ENCODE results near the gene GRIN2A.

DNA sequence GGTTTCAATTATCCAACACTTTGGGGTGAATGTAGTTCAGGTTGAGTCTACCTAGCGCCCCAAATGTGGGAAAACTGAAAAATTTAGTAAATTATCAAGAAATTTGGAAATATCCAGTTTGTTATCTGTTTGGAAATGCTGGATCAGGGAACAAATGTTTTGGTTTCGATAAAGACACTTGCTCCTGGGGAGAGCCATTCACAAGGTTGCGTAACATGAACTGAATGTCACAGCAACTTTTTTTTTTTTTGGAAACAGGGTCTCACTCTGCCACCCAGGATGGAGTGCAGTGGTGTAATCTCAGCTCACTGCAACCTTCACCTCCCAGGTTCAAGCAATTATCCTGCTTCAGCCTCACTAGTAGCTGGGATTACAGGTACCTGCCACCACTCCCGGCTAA is 286.4 kb downstream of the GRIN2A start:
- TF ChIP-seq, protein P1, sequence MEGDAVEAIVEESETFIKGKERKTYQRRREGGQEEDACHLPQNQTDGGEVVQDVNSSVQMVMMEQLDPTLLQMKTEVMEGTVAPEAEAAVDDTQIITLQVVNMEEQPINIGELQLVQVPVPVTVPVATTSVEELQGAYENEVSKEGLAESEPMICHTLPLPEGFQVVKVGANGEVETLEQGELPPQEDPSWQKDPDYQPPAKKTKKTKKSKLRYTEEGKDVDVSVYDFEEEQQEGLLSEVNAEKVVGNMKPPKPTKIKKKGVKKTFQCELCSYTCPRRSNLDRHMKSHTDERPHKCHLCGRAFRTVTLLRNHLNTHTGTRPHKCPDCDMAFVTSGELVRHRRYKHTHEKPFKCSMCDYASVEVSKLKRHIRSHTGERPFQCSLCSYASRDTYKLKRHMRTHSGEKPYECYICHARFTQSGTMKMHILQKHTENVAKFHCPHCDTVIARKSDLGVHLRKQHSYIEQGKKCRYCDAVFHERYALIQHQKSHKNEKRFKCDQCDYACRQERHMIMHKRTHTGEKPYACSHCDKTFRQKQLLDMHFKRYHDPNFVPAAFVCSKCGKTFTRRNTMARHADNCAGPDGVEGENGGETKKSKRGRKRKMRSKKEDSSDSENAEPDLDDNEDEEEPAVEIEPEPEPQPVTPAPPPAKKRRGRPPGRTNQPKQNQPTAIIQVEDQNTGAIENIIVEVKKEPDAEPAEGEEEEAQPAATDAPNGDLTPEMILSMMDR (conservative IDR thresholded peaks at IDR 0.05): no peak
- no peak for TF ChIP-seq ZFX (IDR thresholded peaks at IDR 0.05)

Measured in C4-2B (cell line).